Renal pelvis (tissue), 12 donors: Measurements from ENCODE around the gene C2orf49. TPM values are rescaled to one million over a fixed set of nuclear protein-coding genes. Genes with fewer than 3 reads are reported as not detected.

ENCODE experiments used
- DNase-seq: peaks from one replicate; pipeline ENCODE4 v3.0.0-alpha.2; 2013
- long read RNA-seq, 16 experiments: transcript quantifications; one replicate each; lab custom pipeline, GENCODE V29; 2026
- polyA plus RNA-seq, 3 donors: library from polyadenylated mRNA; unstranded; fragments of 120-200 nt; gene quantifications; one replicate each; pipeline ENCODE4 v1.2.1, GENCODE V29; 2013; ENCODE audit not compliant: insufficient read length in 3 of 3

C2orf49 gene
- polyA plus RNA-seq: 10 to 100 TPM; 19.1 to 26.5 (median 24.0) TPM
- long read RNA-seq, donor 1, full-length matches to known transcripts: 4 of 4 reads
- long read RNA-seq, donor 1, partial matches to known transcripts: 0 of 4 reads
- long read RNA-seq, donor 1, other reads (novel, unspliced or antisense): 0 of 4 reads
- long read RNA-seq, donor 2, full-length matches to known transcripts: 4 of 4 reads
- long read RNA-seq, donor 2, partial matches to known transcripts: 0 of 4 reads
- long read RNA-seq, donor 2, other reads (novel, unspliced or antisense): 0 of 4 reads
- long read RNA-seq, donor 3, full-length matches to known transcripts: 4 of 4 reads
- long read RNA-seq, donor 3, partial matches to known transcripts: 0 of 4 reads
- long read RNA-seq, donor 3, other reads (novel, unspliced or antisense): 0 of 4 reads
- long read RNA-seq, donor 4, full-length matches to known transcripts: 10 of 50 reads
- long read RNA-seq, donor 4, partial matches to known transcripts: 12 of 50 reads
- long read RNA-seq, donor 4, other reads (novel, unspliced or antisense): 28 of 50 reads
- long read RNA-seq, donor 5, full-length matches to known transcripts: 6 of 6 reads
- long read RNA-seq, donor 5, partial matches to known transcripts: 0 of 6 reads
- long read RNA-seq, donor 5, other reads (novel, unspliced or antisense): 0 of 6 reads
- long read RNA-seq, donor 6, full-length matches to known transcripts: 16 of 16 reads
- long read RNA-seq, donor 6, partial matches to known transcripts: 0 of 16 reads
- long read RNA-seq, donor 6, other reads (novel, unspliced or antisense): 0 of 16 reads
- long read RNA-seq, donor 7, full-length matches to known transcripts: 13 of 13 reads
- long read RNA-seq, donor 7, partial matches to known transcripts: 0 of 13 reads
- long read RNA-seq, donor 7, other reads (novel, unspliced or antisense): 0 of 13 reads
- long read RNA-seq, donor 8, full-length matches to known transcripts: 5 of 5 reads
- long read RNA-seq, donor 8, partial matches to known transcripts: 0 of 5 reads
- long read RNA-seq, donor 8, other reads (novel, unspliced or antisense): 0 of 5 reads
- long read RNA-seq, donor 9, full-length matches to known transcripts: 9 of 9 reads
- long read RNA-seq, donor 9, partial matches to known transcripts: 0 of 9 reads
- long read RNA-seq, donor 9, other reads (novel, unspliced or antisense): 0 of 9 reads
- long read RNA-seq, donor 10, full-length matches to known transcripts: 13 of 13 reads
- long read RNA-seq, donor 10, partial matches to known transcripts: 0 of 13 reads
- long read RNA-seq, donor 10, other reads (novel, unspliced or antisense): 0 of 13 reads
- long read RNA-seq, donor 11, full-length matches to known transcripts: 2 of 2 reads
- long read RNA-seq, donor 11, partial matches to known transcripts: 0 of 2 reads
- long read RNA-seq, donor 11, other reads (novel, unspliced or antisense): 0 of 2 reads
- long read RNA-seq, donor 12, full-length matches to known transcripts: 8 of 8 reads
- long read RNA-seq, donor 12, partial matches to known transcripts: 0 of 8 reads
- long read RNA-seq, donor 12, other reads (novel, unspliced or antisense): 0 of 8 reads
- long read RNA-seq, donor 13, full-length matches to known transcripts: 5 of 5 reads
- long read RNA-seq, donor 13, partial matches to known transcripts: 0 of 5 reads
- long read RNA-seq, donor 13, other reads (novel, unspliced or antisense): 0 of 5 reads
- long read RNA-seq, donor 14: 0 reads
- long read RNA-seq, donor 15, full-length matches to known transcripts: 11 of 11 reads
- long read RNA-seq, donor 15, partial matches to known transcripts: 0 of 11 reads
- long read RNA-seq, donor 15, other reads (novel, unspliced or antisense): 0 of 11 reads
- long read RNA-seq, donor 16, full-length matches to known transcripts: 5 of 5 reads
- long read RNA-seq, donor 16, partial matches to known transcripts: 0 of 5 reads
- long read RNA-seq, donor 16, other reads (novel, unspliced or antisense): 0 of 5 reads

- DNase-seq: peak; percentile 94
These were observed at the start of gene C2orf49 for GRCh38 chr2:105337122-105338019. Gene C2orf49, plus strand, starts transcription at chr2:105337540. Its CDS starts 48 bp downstream, at chr2:105337588.

GRCh38 chr2:105287692-105288091, 49.6 kb upstream of the C2orf49 start:
- no peak for DNase-seq

- DNase-seq: no peak
These were observed 49.2 kb upstream of the C2orf49 start for GRCh38 chr2:105288133-105288532.

GRCh38 chr2:105290981-105291660, 46.2 kb upstream of the C2orf49 start:
- DNase-seq: no peak

GRCh38 chr2:105291981-105292380, 45.4 kb upstream of the C2orf49 start:
- no peak for DNase-seq

- DNase-seq: no peak
These were observed 43.3 kb upstream of the C2orf49 start for GRCh38 chr2:105294046-105294445.

- DNase-seq: peak; percentile 67
These were observed 42.4 kb upstream of the C2orf49 start for GRCh38 chr2:105294844-105295481.

- no peak for DNase-seq
These were observed 41.2 kb upstream of the C2orf49 start for GRCh38 chr2:105296017-105296611.

GRCh38 chr2:105297216-105297615, 40.1 kb upstream of the C2orf49 start:
- DNase-seq: no peak

- DNase-seq: no peak
These were observed 39.3 kb upstream of the C2orf49 start for GRCh38 chr2:105298017-105298416.

- DNase-seq: no peak
These were observed 38.0 kb upstream of the C2orf49 start for GRCh38 chr2:105299290-105299689.

GRCh38 chr2:105301646-105302045, 35.7 kb upstream of the C2orf49 start:
- DNase-seq: no peak

GRCh38 chr2:105307146-105307545, 30.2 kb upstream of the C2orf49 start:
- no peak for DNase-seq

GRCh38 chr2:105307550-105307949, 29.8 kb upstream of the C2orf49 start:
- no peak for DNase-seq

GRCh38 chr2:105307962-105308361, 29.4 kb upstream of the C2orf49 start:
- no peak for DNase-seq

- DNase-seq: no peak
These were observed 28.8 kb upstream of the C2orf49 start for GRCh38 chr2:105308382-105309146.

GRCh38 chr2:105309147-105309545, 28.2 kb upstream of the C2orf49 start:
- DNase-seq: no peak
